GM12878 (cell line): ENCODE results near the gene MALRD1. TPM values are rescaled to one million over a fixed set of nuclear protein-coding genes. Genes with fewer than 3 reads are reported as not detected.

ENCODE experiments used
- ATAC-seq: fragments of 200-7000 bp; cut with Tn5 transposase; 3 replicates; pipeline ENCODE4 v1.9.1; 2020; ENCODE audit warnings: mild to moderate bottlenecking, moderate library complexity
- BruUV-seq: library from RNA; stranded (reverse); fragments of 400-500 nt; replicated peaks from 2 replicates; lab custom pipeline; 2021; lab: Mats Ljungman, UMichigan
- CTCF ChIA-PET: fragments of 300-600 bp; sonication (Branson Sonifier 250); formaldehyde crosslinking; extraction: SDS; loops from one replicate; lab custom pipeline; 2021; ENCODE audit warnings: inconsistent platforms; lab: Yijun Ruan, JAX
- POLR2A ChIA-PET: fragments of 350-600 bp; formaldehyde crosslinking; extraction: SDS; loops from one replicate; lab custom pipeline; 2021; ENCODE audit warnings: inconsistent platforms; lab: Charles Lee
- RAD21 ChIA-PET: fragments of 300-600 bp; sonication (Branson Sonifier 250); formaldehyde crosslinking; loops from one replicate; lab custom pipeline; 2023; ENCODE audit warnings: antibody characterized with exemption; ENCODE audit not compliant: unreplicated experiment; lab: Charles Lee
- SMC1A ChIA-PET: fragments of 300-600 bp; sonication (Branson Sonifier 250); formaldehyde crosslinking; loops from one replicate; lab custom pipeline; 2023; ENCODE audit not compliant: unreplicated experiment, uncharacterized antibody; lab: Charles Lee
- DNase-seq: peaks from one replicate; pipeline ENCODE4 v3.0.0-alpha.2; 2011; ENCODE audit warnings: low read depth, low spot score
- FAIRE-seq: peaks from 3 replicates; lab custom pipeline; 2011; peaks lifted over from hg19 to GRCh38; lab: Jason Lieb, UNC
- H2AFZ ChIP-seq: 2 replicates; pipeline ENCODE4 v1.6.0; 2011; ENCODE audit warnings: low read depth, low read length, control low read depth; ENCODE audit not compliant: control insufficient read depth
- H3K27ac ChIP-seq: 2 replicates; pipeline ENCODE4 v1.5.1; 2011; ENCODE audit warnings: control low read depth; ENCODE audit not compliant: control insufficient read depth, insufficient read depth
- H3K27me3 ChIP-seq, 2 experiments: replicated peaks in 1 of 2; 2 replicates each; pipeline versions ENCODE4 v1.6.0 to v1.6.1; 2011; ENCODE audit warnings: low read length in 1 of 2; ENCODE audit not compliant: control insufficient read depth in 2 of 2, insufficient read depth in 2 of 2
- H3K36me3 ChIP-seq, 2 experiments: 2 replicates each; pipeline ENCODE4 v1.5.1; 2011; ENCODE audit warnings: low read length in 1 of 2; ENCODE audit not compliant: control insufficient read depth in 2 of 2, insufficient read depth in 2 of 2
- H3K4me1 ChIP-seq: 2 replicates; pipeline ENCODE4 v1.6.1; 2011; ENCODE audit warnings: mild to moderate bottlenecking, low read length, moderate library complexity, mixed read lengths; ENCODE audit not compliant: control insufficient read depth, insufficient read depth
- H3K4me2 ChIP-seq: 2 replicates; pipeline ENCODE4 v1.6.0; 2011; ENCODE audit warnings: control low read depth; ENCODE audit not compliant: control insufficient read depth, insufficient read depth
- H3K4me3 ChIP-seq: fragments of 200-600 bp; sonication (generic); 2 replicates; pipeline ENCODE4 v1.5.1; 2016
- H3K79me2 ChIP-seq: 2 replicates; pipeline ENCODE4 v1.6.0; 2011; ENCODE audit warnings: low read length; ENCODE audit not compliant: control insufficient read depth, insufficient read depth
- H3K9ac ChIP-seq: 2 replicates; pipeline ENCODE4 v1.8.0; 2011; ENCODE audit warnings: low read length, control low read depth, mixed read lengths; ENCODE audit not compliant: control insufficient read depth, insufficient read depth
- H3K9me3 ChIP-seq: replicated peaks from 3 replicates; pipeline ENCODE4 v1.5.1; 2011; ENCODE audit warnings: mild to moderate bottlenecking, low read length; ENCODE audit not compliant: control insufficient read depth, insufficient read depth
- H4K20me1 ChIP-seq: 2 replicates; pipeline ENCODE4 v1.6.0; 2011; ENCODE audit not compliant: control insufficient read depth, insufficient read depth
- BACH1 ChIP-seq: fragments of 450-650 bp; IDR thresholded peaks from 2 replicates; pipeline ENCODE4 v1.6.1; 2017; ENCODE audit warnings: mild to moderate bottlenecking, borderline replicate concordance
- BMI1 ChIP-seq: fragments of 450-650 bp; IDR thresholded peaks from 2 replicates; pipeline ENCODE4 v1.6.1; 2016; ENCODE audit warnings: mild to moderate bottlenecking, moderate library complexity, borderline replicate concordance
- CREB1 ChIP-seq: IDR thresholded peaks from 2 replicates; pipeline ENCODE4 v1.6.1; 2012; ENCODE audit warnings: low read depth, mild to moderate bottlenecking, inconsistent platforms
- EP300 ChIP-seq, 2 experiments: fragments of 150-350 bp in 1 of 2; IDR thresholded peaks; 2 replicates each; pipeline ENCODE4 v1.6.1; 2011 to 2012; ENCODE audit warnings: low read depth in 2 of 2, low read length in 2 of 2, borderline replicate concordance in 1 of 2, improper control_type of control experiment in 1 of 2, inconsistent platforms in 1 of 2; ENCODE audit not compliant: control insufficient read depth in 1 of 2
- ESRRA ChIP-seq: IDR thresholded peaks from 2 replicates; pipeline ENCODE4 v1.6.1; 2012; ENCODE audit warnings: mild to moderate bottlenecking, low read length, improper control_type of control experiment
- HCFC1 ChIP-seq: fragments of 150-350 bp; IDR thresholded peaks from 2 replicates; pipeline ENCODE4 v1.6.1; 2014; ENCODE audit warnings: low read length
- IKZF1 ChIP-seq: fragments of 450-650 bp; conservative IDR thresholded peaks from 2 replicates; pipeline ENCODE4 v1.6.1; 2017; ENCODE audit warnings: antibody characterized with exemption, mild to moderate bottlenecking
- NBN ChIP-seq: fragments of 450-650 bp; IDR thresholded peaks from 2 replicates; pipeline ENCODE4 v1.6.1; 2016
- RCOR1 ChIP-seq: conservative IDR thresholded peaks from 2 replicates; pipeline ENCODE4 v1.6.1; 2012; ENCODE audit warnings: low read depth, low read length, improper control_type of control experiment
- ZNF217 ChIP-seq: fragments of 450-650 bp; IDR thresholded peaks from 2 replicates; pipeline ENCODE4 v1.6.1; 2017; ENCODE audit warnings: antibody characterized with exemption, mild to moderate bottlenecking
- WGBS: methylation state at CpG from one replicate; pipeline ENCODE4 v1.1.6; 2016; ENCODE audit warnings: low lambda C conversion rate; ENCODE audit not compliant: insufficient replicate concordance, insufficient coverage; ENCODE audit errors: missing lambda C conversion rate; 5-methylcytosine and 5-hydroxymethylcytosine counted together
- in situ Hi-C: fragments of 300-500 bp; cut with MboI; formaldehyde crosslinking; loops from 9 replicates; pipeline ENCODE4 v1.14.3; 2018; ENCODE audit warnings: mixed read lengths
- intact Hi-C: fragments of 100-400 bp; cut with micrococcal nuclease; formaldehyde crosslinking; loops from one replicate; pipeline ENCODE4 v1.14.2; 2022; ENCODE audit not compliant: unreplicated experiment
- polyA plus RNA-seq, 11 experiments: library from polyadenylated mRNA; depleted of rRNA in 4 of 11; unstranded in 6 of 11; stranded (reverse) in 5 of 11; fragments of >200 nt; fragmentation: Nextera tagmentation in 4 of 11; fragmentation: Illumina TruSeq in 1 of 11; extraction: Ambion mirVana in 4 of 11; extraction: Trizol in 1 of 11; gene quantifications; 1 replicate in 1 of 11; 2 replicates in 10 of 11; pipeline versions ENCODE4 v1.2.1 to v1.2.3, GENCODE V29; 2011 to 2016; ENCODE audit warnings: inconsistent platforms in 2 of 11, missing spikeins in 2 of 11, low read depth in 1 of 11
- total RNA-seq, 4 experiments: library from RNA; depleted of rRNA in 3 of 4; stranded (reverse); fragments of >200 nt in 3 of 4; fragmentation: Illumina TruSeq in 1 of 4; extraction: Trizol in 1 of 4; gene quantifications; 2 replicates each; pipeline versions ENCODE4 v1.2.1 to v1.2.3, GENCODE V29; 2013 to 2021
- TF ChIP-seq, protein P1 (sequence below): IDR thresholded peaks from 2 replicates; pipeline ENCODE4 v1.6.1; 2012; ENCODE audit warnings: low read length, inconsistent platforms
- TF ChIP-seq, protein P2 (sequence below): IDR thresholded peaks from 2 replicates; pipeline ENCODE4 v1.6.1; 2011; ENCODE audit warnings: low read depth, mild to moderate bottlenecking, low read length, moderate library complexity, borderline replicate concordance; ENCODE audit errors: extremely low read depth

The MALRD1 gene
- total and polyA plus RNA-seq, 10 of the 15 experiments (the other 5 are each of a cell fraction or from before 2014, with no cell fraction given) = 0.12 to 6.6 (median 0.26) TPM; not detected in 2

DNA sequence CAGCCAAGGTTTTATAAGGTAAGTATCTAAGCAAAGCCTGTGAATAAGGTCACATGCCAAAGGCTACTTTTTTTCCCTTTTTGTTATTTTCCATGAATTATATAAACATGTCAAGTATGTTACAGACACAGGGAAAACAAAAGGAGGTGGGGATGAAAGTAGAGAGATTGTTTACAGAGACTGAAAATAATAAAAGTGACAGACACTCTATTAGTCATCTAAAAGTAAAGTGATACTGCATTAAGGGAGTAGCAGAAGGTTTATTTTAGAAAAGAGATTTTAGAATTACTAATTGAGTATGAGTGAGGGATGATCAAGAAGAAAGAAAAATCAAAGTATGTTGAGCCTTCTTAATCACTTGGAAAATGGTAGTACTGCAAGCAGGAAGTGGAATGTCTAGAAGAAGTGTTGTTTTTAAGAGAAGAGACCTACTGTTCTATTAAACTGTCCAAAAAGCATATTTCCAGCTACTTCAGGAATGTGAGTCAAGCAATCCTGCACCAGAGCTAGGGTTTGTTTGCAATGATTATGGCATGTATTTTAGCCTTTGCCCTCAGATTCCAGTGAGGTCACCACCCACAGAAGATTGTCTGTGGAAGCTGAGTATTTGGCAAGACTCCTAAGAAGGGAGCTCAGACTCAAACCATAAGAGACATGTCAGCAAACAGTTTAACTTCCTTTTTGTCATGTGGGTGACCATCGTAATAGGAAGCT, 589.7 kb downstream of the MALRD1 start:
- no peak for FAIRE-seq
- Histone ChIP-seq H3K4me3 (no peak overlapping the region), H3K27ac (no peak overlapping the region)
- no peak for ATAC-seq
- POLR2A ChIA-PET = interaction anchor here (0.7 kb wide), 1 partner anchor 47 kb away, joined by 8 read pairs; no protein-coding TSS in a partner anchor
- 0% methylated on average over 1 of the region's 1 CpG for WGBS
- TF ChIP-seq ZNF217 = no peak
- TF ChIP-seq ESRRA = no peak
- TF ChIP-seq, protein P1, sequence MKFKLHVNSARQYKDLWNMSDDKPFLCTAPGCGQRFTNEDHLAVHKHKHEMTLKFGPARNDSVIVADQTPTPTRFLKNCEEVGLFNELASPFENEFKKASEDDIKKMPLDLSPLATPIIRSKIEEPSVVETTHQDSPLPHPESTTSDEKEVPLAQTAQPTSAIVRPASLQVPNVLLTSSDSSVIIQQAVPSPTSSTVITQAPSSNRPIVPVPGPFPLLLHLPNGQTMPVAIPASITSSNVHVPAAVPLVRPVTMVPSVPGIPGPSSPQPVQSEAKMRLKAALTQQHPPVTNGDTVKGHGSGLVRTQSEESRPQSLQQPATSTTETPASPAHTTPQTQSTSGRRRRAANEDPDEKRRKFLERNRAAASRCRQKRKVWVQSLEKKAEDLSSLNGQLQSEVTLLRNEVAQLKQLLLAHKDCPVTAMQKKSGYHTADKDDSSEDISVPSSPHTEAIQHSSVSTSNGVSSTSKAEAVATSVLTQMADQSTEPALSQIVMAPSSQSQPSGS = no peak
- no peak for TF ChIP-seq CREB1
- TF ChIP-seq, protein P2, sequence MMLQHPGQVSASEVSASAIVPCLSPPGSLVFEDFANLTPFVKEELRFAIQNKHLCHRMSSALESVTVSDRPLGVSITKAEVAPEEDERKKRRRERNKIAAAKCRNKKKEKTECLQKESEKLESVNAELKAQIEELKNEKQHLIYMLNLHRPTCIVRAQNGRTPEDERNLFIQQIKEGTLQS = no peak
- TF ChIP-seq BACH1 = no peak
- TF ChIP-seq HCFC1 = no peak
- TF ChIP-seq BMI1 = no peak
- TF ChIP-seq NBN = no peak
- TF ChIP-seq RCOR1 = no peak
- TF ChIP-seq EP300 (IDR thresholded peaks at IDR 0.05; ENCODE audit: borderline replicate concordance in 1 of 2, control insufficient read depth in 1 of 2, low read depth in 2 of 2, low read length in 2 of 2) = no peak
- no peak for TF ChIP-seq IKZF1
- TF ChIP-seq, all 136 proteins: peak for 0
- no peak for DNase-seq
- Histone ChIP-seq H3K4me2 (no peak overlapping the region), H3K9me3 (no peaks in the 10 kb centered on the region), H3K36me3 (no peaks in the 10 kb centered on the region), H2AFZ (no peak overlapping the region), H3K4me1 (no peaks in the 10 kb centered on the region), H3K9ac (no peak overlapping the region), H3K79me2 (no peaks in the 10 kb centered on the region), H3K27me3 (no peaks in the 10 kb centered on the region), H4K20me1 (no peaks in the 10 kb centered on the region)
- RAD21 ChIA-PET = interaction anchor here (0.9 to 1.6 kb wide), 2 partner anchors 9 to 43 kb away, joined by 3 to 4 read pairs; no protein-coding TSS in a partner anchor
- CTCF ChIA-PET = interaction anchor here (0.9 kb wide), 1 partner anchor 10 kb away, joined by 3 read pairs; no protein-coding TSS in a partner anchor
- SMC1A ChIA-PET = interaction anchor here (0.7 to 1.2 kb wide), 7 partner anchors 11 to 198 kb away, joined by 3 to 4 read pairs (median 3); no protein-coding TSS in a partner anchor
- in situ Hi-C loops (no loop called here), intact Hi-C loops (no loop called here)
- BruUV-seq = no TSS peak
